ENCODE results near the gene RAB40C.

GRCh38 chr16:647173-647902, 57.5 kb downstream of the RAB40C start:
- TF ChIP-seq CTCF (IDR thresholded peaks at IDR 0.05) (no peak), ZFX (IDR thresholded peaks at IDR 0.05; ENCODE audit: borderline replicate concordance) (no peak)

Measured in 22Rv1 (cell line).